ENCODE data around the gene PLEKHM1. TPM values are rescaled to one million over a fixed set of nuclear protein-coding genes. Genes with fewer than 3 reads are reported as not detected.
A peak's percentile ranks its signal among the peaks of the same experiment; 100 is the strongest.

PLEKHM1 gene
- total RNA-seq, 1 donor from 2014 or later, result 62.4 TPM

DNA sequence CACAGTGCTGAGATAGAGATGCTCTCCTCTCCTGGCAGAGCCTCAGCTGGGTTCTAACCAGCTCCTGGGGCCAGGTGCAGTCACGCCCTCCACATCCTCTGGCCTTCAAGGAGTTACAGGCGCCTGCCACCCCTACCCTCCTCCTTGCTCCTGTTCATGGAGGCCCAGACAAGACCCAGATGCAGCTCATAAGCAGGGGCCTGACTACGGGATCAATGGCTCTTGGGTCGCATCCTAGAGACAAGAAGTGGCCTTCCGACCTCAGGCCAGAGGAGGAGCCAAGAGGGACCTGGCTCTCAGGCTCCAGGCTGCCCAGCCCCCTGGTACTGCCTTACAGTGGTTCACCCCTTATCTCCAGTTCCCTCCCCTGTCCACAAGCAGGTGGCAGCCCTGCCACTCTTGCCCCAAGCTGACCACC, 80.9 kb downstream of the PLEKHM1 start:
- intact Hi-C loops (cut with micrococcal nuclease), result loop anchor here (1.0 kb wide), 1 partner anchor 19 kb away; no protein-coding TSS in a partner anchor
- Mint-ChIP-seq H3K27ac (peak overlapping the region; percentile 99), H3K36me3 (ENCODE audit: low read depth) (peaks cover 13% of the 10 kb centered on the region), H3K27me3 (no peaks in the 10 kb centered on the region), H3K4me1 (peaks cover 82% of the 10 kb centered on the region), H3K4me3 (peak overlapping the region; percentile 99), H3K9me3 (no peaks in the 10 kb centered on the region)
- CTCF ChIA-PET, result interaction anchor here (1.7 to 2.1 kb wide), 3 partner anchors 11 to 18 kb away, joined by 4 to 6 read pairs (median 5); no protein-coding TSS in a partner anchor
- POLR2A ChIA-PET, result interaction anchor here (0.5 to 3.0 kb wide), 13 partner anchors 8 to 1046 kb away, joined by 3 to 12 read pairs (median 5); partner anchors contain the start of genes FAM171A2 and HEXIM1
- TF ChIP-seq, protein P1, sequence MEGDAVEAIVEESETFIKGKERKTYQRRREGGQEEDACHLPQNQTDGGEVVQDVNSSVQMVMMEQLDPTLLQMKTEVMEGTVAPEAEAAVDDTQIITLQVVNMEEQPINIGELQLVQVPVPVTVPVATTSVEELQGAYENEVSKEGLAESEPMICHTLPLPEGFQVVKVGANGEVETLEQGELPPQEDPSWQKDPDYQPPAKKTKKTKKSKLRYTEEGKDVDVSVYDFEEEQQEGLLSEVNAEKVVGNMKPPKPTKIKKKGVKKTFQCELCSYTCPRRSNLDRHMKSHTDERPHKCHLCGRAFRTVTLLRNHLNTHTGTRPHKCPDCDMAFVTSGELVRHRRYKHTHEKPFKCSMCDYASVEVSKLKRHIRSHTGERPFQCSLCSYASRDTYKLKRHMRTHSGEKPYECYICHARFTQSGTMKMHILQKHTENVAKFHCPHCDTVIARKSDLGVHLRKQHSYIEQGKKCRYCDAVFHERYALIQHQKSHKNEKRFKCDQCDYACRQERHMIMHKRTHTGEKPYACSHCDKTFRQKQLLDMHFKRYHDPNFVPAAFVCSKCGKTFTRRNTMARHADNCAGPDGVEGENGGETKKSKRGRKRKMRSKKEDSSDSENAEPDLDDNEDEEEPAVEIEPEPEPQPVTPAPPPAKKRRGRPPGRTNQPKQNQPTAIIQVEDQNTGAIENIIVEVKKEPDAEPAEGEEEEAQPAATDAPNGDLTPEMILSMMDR (IDR thresholded peaks at IDR 0.05), result no peak
- peak; percentile 3 for ATAC-seq (ENCODE audit: low read depth)
- no peak for DNase-seq

DNA sequence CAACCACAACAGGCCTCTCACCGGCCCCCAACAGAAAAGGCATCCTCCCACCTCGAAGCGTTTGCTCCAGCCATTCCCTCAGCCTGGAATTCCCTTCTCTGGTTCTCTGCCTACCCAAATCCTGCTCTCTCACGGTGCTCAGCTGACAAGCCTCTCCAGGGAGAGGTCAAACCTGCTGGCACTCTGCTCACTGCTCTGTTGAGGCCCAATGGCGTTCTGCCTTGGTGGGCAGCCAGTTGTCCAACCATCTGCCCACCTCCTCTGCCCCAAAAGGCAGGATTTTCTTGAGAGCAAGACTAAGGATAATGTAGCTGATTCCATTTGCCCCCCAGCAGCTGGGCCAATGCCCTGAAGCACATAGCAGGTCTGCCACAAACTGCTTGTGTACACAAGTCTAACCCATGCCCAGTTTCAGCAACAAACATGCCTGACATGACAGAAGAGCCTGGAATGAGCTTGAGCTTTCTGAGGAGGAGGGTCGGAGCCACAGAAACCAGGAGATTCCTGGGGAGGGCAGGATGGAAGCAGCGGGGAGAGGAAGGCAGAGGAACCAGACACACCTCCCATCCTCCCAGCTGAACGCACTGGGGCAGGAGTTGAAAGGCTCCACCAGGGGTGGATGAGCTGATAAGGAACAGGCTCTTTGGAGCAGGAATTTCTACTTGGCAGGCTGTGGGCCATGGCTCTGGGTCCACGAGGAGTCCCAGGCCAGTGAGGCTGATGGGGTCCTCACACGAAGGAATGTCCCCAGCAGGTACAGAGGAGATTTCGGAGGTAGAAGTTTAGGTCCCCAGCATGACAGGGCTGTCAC, 81.7 kb downstream of the PLEKHM1 start:
- ATAC-seq (ENCODE audit: low read depth) (no peak), DNase-seq (no peak)
- H3K36me3 Mint-ChIP-seq (ENCODE audit: low read depth), result peaks cover 21% of the 10 kb centered on the region
- H3K27me3 Mint-ChIP-seq, result no peaks in the 10 kb centered on the region
- CTCF ChIA-PET, result interaction anchor here (1.1 to 2.1 kb wide), 4 partner anchors 10 to 190 kb away, joined by 4 to 6 read pairs (median 4); no protein-coding TSS in a partner anchor
- POLR2A ChIA-PET, result interaction anchor here (0.6 to 3.0 kb wide), 8 partner anchors 8 to 260 kb away, joined by 3 to 12 read pairs (median 5); partner anchors contain the start of genes HEXIM1 and MAP3K14
- TF ChIP-seq, protein P1 (IDR thresholded peaks at IDR 0.05), result no peak
- H3K4me3 Mint-ChIP-seq, result peak overlapping the region; percentile 99
- H3K27ac Mint-ChIP-seq, result peak overlapping the region; percentile 99
- peaks cover 79% of the 10 kb centered on the region for H3K4me1 Mint-ChIP-seq
- intact Hi-C loops (cut with micrococcal nuclease), result no loop called here
- no peaks in the 10 kb centered on the region for H3K9me3 Mint-ChIP-seq

- Mint-ChIP-seq H3K36me3 (ENCODE audit: low read depth) (peaks cover 46% of the 10 kb centered on the region), H3K4me1 (peaks cover 55% of the 10 kb centered on the region), H3K27ac (no peak overlapping the region), H3K4me3 (no peak overlapping the region), H3K9me3 (no peaks in the 10 kb centered on the region), H3K27me3 (no peaks in the 10 kb centered on the region)
- DNase-seq (no peak), ATAC-seq (ENCODE audit: low read depth) (no peak)
- CTCF ChIA-PET, result interaction anchor here (1.2 to 1.3 kb wide), 2 partner anchors 12 to 129 kb away, joined by 5 to 8 read pairs; no protein-coding TSS in a partner anchor
- intact Hi-C loops (cut with micrococcal nuclease), result no loop called here
- POLR2A ChIA-PET, result interaction anchor here (0.9 kb wide), 2 partner anchors 27 to 89 kb away, joined by 3 to 4 read pairs; partner anchors contain the start of genes ARHGAP27 and MAP3K14
- TF ChIP-seq, protein P1 (IDR thresholded peaks at IDR 0.05), result no peak
These were observed 84.4 kb downstream of the PLEKHM1 start for GRCh38 chr17:45406107-45406506.

- intact Hi-C loops (cut with micrococcal nuclease), result no loop called here
- H3K27me3 Mint-ChIP-seq, result no peaks in the 10 kb centered on the region
- POLR2A ChIA-PET, result interaction anchor here (0.9 kb wide), 1 partner anchor 27 kb away, joined by 3 read pairs; the partner anchor contains the start of gene ARHGAP27
- TF ChIP-seq, protein P1 (IDR thresholded peaks at IDR 0.05), result no peak
- ATAC-seq (ENCODE audit: low read depth) (no peak), DNase-seq (no peak)
- H3K9me3 Mint-ChIP-seq, result no peaks in the 10 kb centered on the region
- H3K4me1 Mint-ChIP-seq, result peaks cover 49% of the 10 kb centered on the region
- no peak overlapping the region for H3K4me3 Mint-ChIP-seq
- CTCF ChIA-PET, result no interaction called here
- H3K27ac Mint-ChIP-seq, result no peak overlapping the region
- H3K36me3 Mint-ChIP-seq (ENCODE audit: low read depth), result peaks cover 52% of the 10 kb centered on the region
These were observed 85.1 kb downstream of the PLEKHM1 start for GRCh38 chr17:45405250-45406086.
